GM21619 (cell line): ENCODE results near the gene RTN1.
"Not testable (repeated sequence)": the region's sequence is repeated elsewhere in the genome, so short reads cannot be mapped to it uniquely, and the experiment has no call there.

Source experiments
- ATAC-seq: cut with Tn5 transposase; IDR thresholded peaks from one replicate; pipeline ENCODE4 v1.9.1; 2021; ENCODE audit not compliant: unreplicated experiment

The RTN1 gene

GRCh38 chr14:59705866-59706265 is 164.7 kb downstream of the RTN1 start:
- no peak for ATAC-seq

GRCh38 chr14:59705245-59705644 is 165.3 kb downstream of the RTN1 start:
- ATAC-seq, result no peak

GRCh38 chr14:59704054-59704645 is 166.4 kb downstream of the RTN1 start:
- no peak for ATAC-seq

GRCh38 chr14:59699442-59699841 is 171.1 kb downstream of the RTN1 start:
- ATAC-seq, result no peak

- no peak for ATAC-seq
Observed at GRCh38 chr14:59698793-59699192, 171.8 kb downstream of the RTN1 start.

- ATAC-seq, result no peak
Observed at GRCh38 chr14:59695198-59695597, 175.4 kb downstream of the RTN1 start.

- ATAC-seq, result no peak
Observed at GRCh38 chr14:59691266-59691665, 179.3 kb downstream of the RTN1 start.

- ATAC-seq, result no peak
Observed at GRCh38 chr14:59690426-59690825, 180.2 kb downstream of the RTN1 start.

- peak; percentile 100 for ATAC-seq
Observed at GRCh38 chr14:59688224-59689170, 182.1 kb downstream of the RTN1 start.

- no peak for ATAC-seq
Observed at GRCh38 chr14:59687663-59688062, 182.9 kb downstream of the RTN1 start.

- ATAC-seq, result no peak
Observed at GRCh38 chr14:59679872-59680271, 190.7 kb downstream of the RTN1 start.

- ATAC-seq, result no peak
Observed at GRCh38 chr14:59678352-59678751, 192.2 kb downstream of the RTN1 start.

- no peak for ATAC-seq
Observed at GRCh38 chr14:59677771-59678231, 192.8 kb downstream of the RTN1 start.

- ATAC-seq, result no peak
Observed at GRCh38 chr14:59675394-59675793, 195.2 kb downstream of the RTN1 start.

GRCh38 chr14:59664741-59665140 is 205.8 kb downstream of the RTN1 start:
- ATAC-seq, result no peak

- ATAC-seq, result no peak
Observed at GRCh38 chr14:59657769-59658168, 212.8 kb downstream of the RTN1 start.

- no peak for ATAC-seq
Observed at GRCh38 chr14:59656473-59656872, 214.1 kb downstream of the RTN1 start.

- ATAC-seq, result not testable (repeated sequence)
Observed at GRCh38 chr14:59654131-59654530, 216.4 kb downstream of the RTN1 start.

GRCh38 chr14:59646832-59647231 is 223.7 kb downstream of the RTN1 start:
- ATAC-seq, result not testable (repeated sequence)

GRCh38 chr14:59638885-59639284 is 231.7 kb downstream of the RTN1 start:
- ATAC-seq, result peak; percentile 92

GRCh38 chr14:59634617-59635016 is 236.0 kb downstream of the RTN1 start:
- no peak for ATAC-seq

- no peak for ATAC-seq
Observed at GRCh38 chr14:59633486-59633885, 237.1 kb downstream of the RTN1 start.
